Lower lobe of right lung (tissue), 2 donors: Measurements from ENCODE around the gene ELMO3. TPM values are rescaled to one million over a fixed set of nuclear protein-coding genes. Genes with fewer than 3 reads are reported as not detected.

Source experiments
- ATAC-seq, 2 donors: fragments of 200-7000 bp; cut with Tn5 transposase; one replicate each; pipeline ENCODE4 v1.9.1; 2020 to 2022; ENCODE audit warnings: mild to moderate bottlenecking in 2 of 2, moderate library complexity in 2 of 2
- DNase-seq: peaks from one replicate; pipeline ENCODE4 v3.0.0-alpha.2; 2020
- H3K27ac ChIP-seq: fragments of 200-600 bp; one replicate; pipeline ENCODE4 v1.8.0; 2022
- H3K27me3 ChIP-seq: fragments of 200-600 bp; one replicate; pipeline ENCODE4 v1.8.0; 2022; ENCODE audit warnings: low read depth
- H3K36me3 ChIP-seq: fragments of 200-600 bp; one replicate; pipeline ENCODE4 v1.8.0; 2022; ENCODE audit warnings: mild to moderate bottlenecking
- H3K4me1 ChIP-seq: fragments of 200-600 bp; one replicate; pipeline ENCODE4 v1.8.0; 2022
- H3K4me3 ChIP-seq: fragments of 200-600 bp; one replicate; pipeline ENCODE4 v1.8.0; 2022; ENCODE audit warnings: mild to moderate bottlenecking
- H3K9me3 ChIP-seq: fragments of 200-600 bp; one replicate; pipeline ENCODE4 v1.8.0; 2022
- intact Hi-C: fragments of 100-400 bp; cut with DNase I; formaldehyde crosslinking; loops from one replicate; pipeline ENCODE4 v1.11.0; 2022
- total RNA-seq: library from RNA; stranded (reverse); fragmentation: NEBNext Ultra II Directional; extraction: Animal tissue kit (Norgen Biotek cat#: 25700); gene quantifications from one replicate; pipeline ENCODE4 v1.2.1, GENCODE V29; 2021
- TF ChIP-seq, protein P1 (sequence below): fragments of 200-600 bp; IDR thresholded peaks from one replicate; pipeline ENCODE4 v1.8.0; 2022; ENCODE audit warnings: antibody characterized with exemption, mild to moderate bottlenecking
- donor health status: DM: no; HTN: yes; CAD: no; lungs with severe emphysema.

The ELMO3 gene
- total RNA-seq, 1 donor from 2014 or later, result 14.9 TPM

DNA sequence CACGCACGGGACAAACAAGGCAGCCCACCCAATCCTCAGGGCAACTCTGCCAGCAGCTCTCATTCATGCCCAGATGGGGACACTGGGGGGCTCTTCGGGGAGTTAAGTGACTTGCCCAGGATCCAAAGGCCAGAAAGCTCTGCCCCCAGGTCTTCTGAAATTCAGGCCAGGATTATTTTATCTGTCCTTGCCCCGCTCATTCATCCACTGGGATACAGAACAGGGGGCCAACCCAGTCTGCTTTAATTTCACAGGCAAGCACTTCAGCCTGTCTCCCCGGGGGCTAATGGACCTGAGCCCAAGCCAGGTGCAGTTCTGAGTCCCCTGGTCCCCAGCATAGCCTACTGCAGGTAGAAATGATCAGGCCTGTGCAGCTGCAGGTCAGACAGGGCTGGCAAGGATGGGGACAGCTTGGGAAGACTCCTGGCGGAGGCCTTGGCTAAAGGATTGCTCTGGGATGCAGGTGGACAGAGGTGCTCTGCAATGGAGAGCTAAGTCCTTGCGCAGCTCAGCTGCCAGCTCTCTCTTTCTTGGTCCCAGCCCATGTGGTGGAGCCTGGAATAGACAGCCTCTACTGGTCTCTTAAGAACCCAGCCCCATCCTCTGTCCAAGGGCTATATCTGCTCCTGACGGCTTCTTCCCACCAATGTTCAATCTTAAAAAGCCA, 47.4 kb upstream of the ELMO3 start:
- DNase-seq (no peak), ATAC-seq (no peak)
- peak overlapping the region; percentile 84 for H3K27ac ChIP-seq
- H3K36me3 ChIP-seq, result peaks cover 30% of the 10 kb centered on the region
- peaks cover 33% of the 10 kb centered on the region for H3K4me1 ChIP-seq
- no peaks in the 10 kb centered on the region for H3K9me3 ChIP-seq
- H3K27me3 ChIP-seq, result peaks cover 12% of the 10 kb centered on the region
- TF ChIP-seq, protein P1, sequence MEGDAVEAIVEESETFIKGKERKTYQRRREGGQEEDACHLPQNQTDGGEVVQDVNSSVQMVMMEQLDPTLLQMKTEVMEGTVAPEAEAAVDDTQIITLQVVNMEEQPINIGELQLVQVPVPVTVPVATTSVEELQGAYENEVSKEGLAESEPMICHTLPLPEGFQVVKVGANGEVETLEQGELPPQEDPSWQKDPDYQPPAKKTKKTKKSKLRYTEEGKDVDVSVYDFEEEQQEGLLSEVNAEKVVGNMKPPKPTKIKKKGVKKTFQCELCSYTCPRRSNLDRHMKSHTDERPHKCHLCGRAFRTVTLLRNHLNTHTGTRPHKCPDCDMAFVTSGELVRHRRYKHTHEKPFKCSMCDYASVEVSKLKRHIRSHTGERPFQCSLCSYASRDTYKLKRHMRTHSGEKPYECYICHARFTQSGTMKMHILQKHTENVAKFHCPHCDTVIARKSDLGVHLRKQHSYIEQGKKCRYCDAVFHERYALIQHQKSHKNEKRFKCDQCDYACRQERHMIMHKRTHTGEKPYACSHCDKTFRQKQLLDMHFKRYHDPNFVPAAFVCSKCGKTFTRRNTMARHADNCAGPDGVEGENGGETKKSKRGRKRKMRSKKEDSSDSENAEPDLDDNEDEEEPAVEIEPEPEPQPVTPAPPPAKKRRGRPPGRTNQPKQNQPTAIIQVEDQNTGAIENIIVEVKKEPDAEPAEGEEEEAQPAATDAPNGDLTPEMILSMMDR, result no peak
- intact Hi-C loops, result loop anchor here (10.0 kb wide), 1 partner anchor 177 kb away; no protein-coding TSS in a partner anchor
- H3K4me3 ChIP-seq, result peak overlapping the region; percentile 68

DNA sequence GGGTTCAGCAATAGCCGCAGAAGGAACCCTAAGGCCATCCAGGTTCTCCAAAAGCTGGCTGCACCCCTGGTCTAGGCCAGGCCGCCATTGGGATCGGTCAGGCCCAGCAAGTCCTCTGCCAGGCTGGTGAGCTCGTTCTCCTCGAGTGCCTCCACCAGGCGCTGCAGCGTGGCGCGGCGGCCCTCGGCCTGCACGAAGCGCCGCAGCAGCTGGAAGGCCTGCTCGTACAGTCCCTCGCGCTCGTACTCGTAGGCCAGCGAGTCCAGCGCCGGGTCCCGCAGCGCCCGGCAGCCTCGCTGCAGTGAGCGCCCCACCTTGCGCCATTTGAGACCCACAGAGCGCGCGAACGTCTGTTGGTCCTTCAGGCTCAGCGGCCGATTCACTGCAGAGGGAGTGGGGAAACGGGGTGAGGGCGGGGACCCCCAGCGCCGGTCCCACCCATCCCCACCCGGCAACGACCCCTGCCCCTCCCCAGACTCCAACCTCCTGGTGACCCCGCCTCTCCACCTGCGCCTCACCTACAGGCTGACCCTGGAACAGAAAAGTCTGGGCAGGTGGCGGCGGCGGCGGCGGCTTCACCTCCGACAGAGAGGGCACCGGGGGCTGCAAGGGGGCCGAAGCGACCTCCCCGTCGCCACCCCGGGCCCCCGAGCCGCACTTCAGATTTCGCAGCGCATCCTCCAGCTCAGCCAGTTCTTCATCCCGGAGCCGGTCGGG, 44.2 kb upstream of the ELMO3 start:
- H3K4me3 ChIP-seq, result no peak overlapping the region
- H3K27me3 ChIP-seq, result peaks cover 12% of the 10 kb centered on the region
- TF ChIP-seq, protein P1, result no peak
- no peak for ATAC-seq
- no peaks in the 10 kb centered on the region for H3K9me3 ChIP-seq
- H3K36me3 ChIP-seq, result peaks cover 4% of the 10 kb centered on the region
- intact Hi-C loops, result loop anchor here (10.0 kb wide), 1 partner anchor 180 kb away; no protein-coding TSS in a partner anchor
- H3K27ac ChIP-seq, result no peak overlapping the region
- peaks cover 41% of the 10 kb centered on the region for H3K4me1 ChIP-seq
- DNase-seq, result no peak

GRCh38 chr16:67155295-67156142, 43.4 kb upstream of the ELMO3 start:
- peaks cover 4% of the 10 kb centered on the region for H3K36me3 ChIP-seq
- ATAC-seq (peak; percentile 62 to 75), DNase-seq (peak; percentile 85)
- H3K4me1 ChIP-seq, result peaks cover 33% of the 10 kb centered on the region
- no peak overlapping the region for H3K27ac ChIP-seq
- no peak overlapping the region for H3K4me3 ChIP-seq
- H3K9me3 ChIP-seq, result no peaks in the 10 kb centered on the region
- TF ChIP-seq, protein P1, result peak; percentile 99
- intact Hi-C loops, result loop anchor here (10.0 kb wide), 1 partner anchor 181 kb away; no protein-coding TSS in a partner anchor
- H3K27me3 ChIP-seq, result peaks cover 5% of the 10 kb centered on the region

DNA sequence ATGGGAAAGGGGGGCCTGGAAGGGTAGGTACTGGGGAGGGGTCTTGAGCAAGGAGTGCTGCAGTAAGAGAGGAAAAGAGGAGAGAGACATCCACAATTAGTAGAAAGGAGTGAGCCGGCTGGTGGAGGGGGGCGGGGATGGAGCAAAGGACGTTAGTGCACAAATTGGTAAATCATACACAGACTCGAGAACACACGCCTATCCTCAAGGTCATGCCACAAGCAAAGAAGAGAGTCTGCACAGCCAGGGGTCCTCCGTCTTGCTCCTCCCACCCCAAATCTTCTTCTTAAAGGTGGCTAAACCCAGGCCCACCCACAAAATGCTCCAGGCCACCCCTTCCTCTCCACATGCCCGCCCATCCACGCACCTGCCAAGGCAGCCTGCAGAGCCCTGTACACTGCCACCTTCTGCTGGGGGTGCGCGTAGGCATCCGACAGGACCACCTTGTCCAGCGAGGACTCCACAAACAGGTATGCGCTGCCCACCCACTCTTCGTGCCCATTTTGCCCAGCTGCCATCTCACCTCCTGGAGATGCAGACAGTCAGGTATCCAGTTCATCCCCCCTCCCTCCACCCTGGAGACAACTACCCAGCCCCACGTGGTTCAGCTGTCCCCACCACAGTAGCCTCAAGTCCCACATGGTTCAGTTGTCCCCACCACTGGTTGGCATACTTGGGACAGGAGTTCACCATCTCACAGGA, 42.6 kb upstream of the ELMO3 start:
- intact Hi-C loops, result loop anchor here (10.0 kb wide), 1 partner anchor 181 kb away; no protein-coding TSS in a partner anchor
- Histone ChIP-seq H3K27me3 (no peaks in the 10 kb centered on the region), H3K4me1 (peaks cover 30% of the 10 kb centered on the region), H3K36me3 (peaks cover 4% of the 10 kb centered on the region), H3K4me3 (no peak overlapping the region), H3K27ac (no peak overlapping the region), H3K9me3 (no peaks in the 10 kb centered on the region)
- TF ChIP-seq, protein P1, result no peak
- no peak for DNase-seq
- ATAC-seq, result no peak
